Measurements from ENCODE around the gene EFTUD2.

DNA sequence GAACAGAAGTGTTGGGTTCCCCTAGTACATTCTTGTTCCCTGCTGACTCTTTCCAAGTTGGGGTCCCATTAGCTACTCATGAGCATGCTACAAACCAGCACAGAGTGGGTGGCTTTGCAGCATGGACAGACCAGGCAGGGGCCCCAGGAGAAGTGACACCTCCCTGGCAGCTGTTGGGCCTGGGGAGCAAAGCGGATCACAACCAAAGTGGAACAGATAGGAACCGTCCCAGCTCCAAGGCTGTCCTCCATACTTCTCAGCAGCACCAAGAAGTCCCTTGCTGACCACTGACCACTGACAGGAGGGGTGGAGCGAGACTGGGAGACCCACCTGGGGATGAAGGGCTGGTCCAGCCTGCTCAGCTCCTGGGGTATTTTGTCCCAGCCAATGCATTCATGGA lies 28.5 kb upstream of the EFTUD2 start:
- no peak for TF ChIP-seq POLR2AphosphoS5 (IDR thresholded peaks at IDR 0.05; ENCODE audit: low read depth, low read length)
- TF ChIP-seq POLR2A (IDR thresholded peaks at IDR 0.05; ENCODE audit: low read depth, low read length): no peak
